H1 (cell line): ENCODE measurements around the gene CAMTA1. TPM values are rescaled to one million over a fixed set of nuclear protein-coding genes. Genes with fewer than 3 reads are reported as not detected.

ENCODE experiments used
- CTCF ChIA-PET: fragments of 300-600 bp; sonication (Branson Sonifier 250); formaldehyde crosslinking; loops from one replicate; lab custom pipeline; 2021; ENCODE audit not compliant: partially characterized antibody; lab: Charles Lee
- POLR2A ChIA-PET: fragments of 300-600 bp; sonication (Branson Sonifier 250); formaldehyde crosslinking; loops from one replicate; lab custom pipeline; 2021; ENCODE audit warnings: inconsistent platforms; ENCODE audit not compliant: partially characterized antibody; lab: Charles Lee
- DNase-seq, 2 experiments: peaks; one replicate each; pipeline versions ENCODE4 v3.0.0 to v3.0.0-alpha.2; 2010 to 2022; ENCODE audit warnings: low spot score in 2 of 2, low read depth in 1 of 2, mixed read lengths in 1 of 2
- FAIRE-seq: peaks from 2 replicates; lab custom pipeline; 2011; peaks lifted over from hg19 to GRCh38; lab: Jason Lieb, UNC
- H2AFZ ChIP-seq: 2 replicates; pipeline ENCODE4 v1.8.1; 2012; ENCODE audit warnings: low read length, inconsistent platforms
- H2AK5ac ChIP-seq: 2 replicates; pipeline ENCODE4 v1.6.1; 2013; ENCODE audit warnings: low read depth, low read length
- H2BK120ac ChIP-seq: replicated peaks from 2 replicates; pipeline ENCODE3; 2013; ENCODE audit warnings: low read depth, low read length, inconsistent platforms
- H2BK12ac ChIP-seq: 2 replicates; pipeline ENCODE4 v1.6.1; 2013; ENCODE audit warnings: low read depth, low read length
- H2BK15ac ChIP-seq: 2 replicates; pipeline ENCODE4 v1.6.1; 2013; ENCODE audit warnings: low read length
- H2BK20ac ChIP-seq: 2 replicates; pipeline ENCODE4 v1.6.1; 2013; ENCODE audit warnings: low read length
- H2BK5ac ChIP-seq: 2 replicates; pipeline ENCODE4 v1.6.1; 2013; ENCODE audit warnings: low read depth, low read length
- H3K14ac ChIP-seq: 2 replicates; pipeline ENCODE4 v1.6.1; 2013; ENCODE audit warnings: inconsistent platforms; ENCODE audit not compliant: insufficient read length
- H3K18ac ChIP-seq: 2 replicates; pipeline ENCODE4 v1.6.1; 2013; ENCODE audit warnings: low read length; ENCODE audit errors: extremely low read depth
- H3K23ac ChIP-seq: 2 replicates; pipeline ENCODE4 v1.6.1; 2013; ENCODE audit warnings: inconsistent platforms; ENCODE audit not compliant: insufficient read length
- H3K23me2 ChIP-seq: 2 replicates; pipeline ENCODE4 v1.6.1; 2013; ENCODE audit warnings: low read depth, low read length
- H3K27ac ChIP-seq: 2 replicates; pipeline ENCODE4 v1.6.1; 2011; ENCODE audit warnings: low read depth, low read length, inconsistent platforms
- H3K27me3 ChIP-seq, 4 experiments: replicated peaks in 1 of 4; 1 replicate in 1 of 4; 2 replicates in 3 of 4; pipeline versions ENCODE4 v1.6.1 to v1.8.1; 2011 to 2013; ENCODE audit warnings: low read length in 3 of 4, mild to moderate bottlenecking in 3 of 4, inconsistent platforms in 2 of 4, mixed read lengths in 2 of 4, moderate library complexity in 1 of 4; ENCODE audit not compliant: control insufficient read depth in 3 of 4, insufficient read depth in 3 of 4; ENCODE audit errors: extremely low read depth in 1 of 4
- H3K36me3 ChIP-seq, 4 experiments: 2 replicates each; pipeline versions ENCODE4 v1.6.1 to v1.8.1; 2011 to 2013; ENCODE audit warnings: mild to moderate bottlenecking in 4 of 4, low read length in 3 of 4, moderate library complexity in 2 of 4, control low read depth in 1 of 4, inconsistent platforms in 1 of 4; ENCODE audit not compliant: insufficient read depth in 4 of 4, control insufficient read depth in 2 of 4
- H3K4ac ChIP-seq: replicated peaks from 2 replicates; pipeline ENCODE3; 2013; ENCODE audit warnings: low read length, low read depth, mixed read lengths, inconsistent platforms; ENCODE audit not compliant: insufficient read length
- H3K4me1 ChIP-seq, 4 experiments: replicated peaks in 1 of 4; 1 replicate in 1 of 4; 2 replicates in 3 of 4; pipeline versions ENCODE4 v1.6.1 to v1.8.1; 2011 to 2013; ENCODE audit warnings: low read length in 3 of 4, inconsistent platforms in 2 of 4, mixed read lengths in 1 of 4; ENCODE audit not compliant: insufficient read depth in 4 of 4, control insufficient read depth in 3 of 4
- H3K4me2 ChIP-seq, 2 experiments: 2 replicates each; pipeline versions ENCODE4 v1.6.1 to v1.8.1; 2011 to 2013; ENCODE audit warnings: low read depth in 2 of 2, low read length in 2 of 2, control low read depth in 1 of 2, inconsistent platforms in 1 of 2, mild to moderate bottlenecking in 1 of 2; ENCODE audit not compliant: insufficient read depth in 1 of 2
- H3K4me3 ChIP-seq, 4 experiments: fragments of 200-600, 300-600 bp in 1 of 4; sonication (generic), shearing (Covaris generic), sonication (Bioruptor Twin) in 1 of 4; 2 replicates each; pipeline versions ENCODE4 v1.5.1 to v1.8.1; 2011 to 2016; ENCODE audit warnings: low read length in 4 of 4, low read depth in 3 of 4, control low read depth in 2 of 4, inconsistent platforms in 2 of 4, mild to moderate bottlenecking in 2 of 4, mixed read lengths in 1 of 4, moderate library complexity in 1 of 4; ENCODE audit not compliant: insufficient read depth in 2 of 4; ENCODE audit errors: extremely low read depth in 1 of 4
- H3K56ac ChIP-seq: replicated peaks from 2 replicates; pipeline ENCODE3; 2013; ENCODE audit warnings: low read depth, mild to moderate bottlenecking, mixed read lengths, low read length, inconsistent platforms; ENCODE audit not compliant: insufficient read length
- H3K79me1 ChIP-seq: 2 replicates; pipeline ENCODE4 v1.6.1; 2013; ENCODE audit warnings: low read depth, low read length, control low read depth
- H3K79me2 ChIP-seq, 2 experiments: 2 replicates each; pipeline versions ENCODE4 v1.6.1 to v1.8.1; 2012 to 2013; ENCODE audit warnings: low read length in 2 of 2, mild to moderate bottlenecking in 2 of 2, inconsistent platforms in 1 of 2; ENCODE audit not compliant: insufficient read depth in 2 of 2, control insufficient read depth in 1 of 2
- H3K9ac ChIP-seq, 4 experiments: replicated peaks in 1 of 4; 1 replicate in 1 of 4; 2 replicates in 3 of 4; pipeline versions ENCODE4 v1.6.1 to v1.8.1; 2011 to 2013; ENCODE audit warnings: low read depth in 3 of 4, low read length in 3 of 4, control low read depth in 2 of 4, mild to moderate bottlenecking in 2 of 4, moderate library complexity in 2 of 4, inconsistent platforms in 1 of 4; ENCODE audit errors: extremely low read depth in 1 of 4
- H3K9me3 ChIP-seq, 2 experiments: 2 replicates each; pipeline versions ENCODE4 v1.6.1 to v1.8.1; 2012 to 2013; ENCODE audit warnings: mild to moderate bottlenecking in 2 of 2, moderate library complexity in 2 of 2, control low read depth in 1 of 2, inconsistent platforms in 1 of 2, low read depth in 1 of 2, low read length in 1 of 2, mixed read lengths in 1 of 2; ENCODE audit not compliant: insufficient read depth in 2 of 2
- H4K20me1 ChIP-seq, 2 experiments: replicated peaks in 1 of 2; 2 replicates each; pipeline versions ENCODE3 to v1.8.1; 2011 to 2013; ENCODE audit warnings: inconsistent platforms in 2 of 2, low read length in 2 of 2, mild to moderate bottlenecking in 1 of 2; ENCODE audit not compliant: insufficient read depth in 2 of 2, control insufficient read depth in 1 of 2
- H4K5ac ChIP-seq: 2 replicates; pipeline ENCODE4 v1.6.1; 2013; ENCODE audit warnings: low read length, low read depth, mixed read lengths, inconsistent platforms; ENCODE audit not compliant: insufficient read length
- H4K8ac ChIP-seq: 2 replicates; pipeline ENCODE4 v1.8.0; 2013; ENCODE audit warnings: mild to moderate bottlenecking, moderate library complexity, low read length, inconsistent platforms; ENCODE audit not compliant: insufficient read depth; ENCODE audit errors: extremely low read depth
- H4K91ac ChIP-seq: replicated peaks from 2 replicates; pipeline ENCODE3; 2013; ENCODE audit warnings: low read length, mixed read lengths, inconsistent platforms; ENCODE audit not compliant: insufficient read length
- EP300 ChIP-seq, 2 experiments: IDR thresholded peaks; 1 replicate in 1 of 2; 2 replicates in 1 of 2; pipeline ENCODE4 v1.6.1; 2011 to 2012; ENCODE audit warnings: low read depth in 2 of 2, low read length in 2 of 2, mild to moderate bottlenecking in 2 of 2, borderline replicate concordance in 1 of 2, inconsistent platforms in 1 of 2, moderate library complexity in 1 of 2
- NRF1 ChIP-seq: IDR thresholded peaks from 2 replicates; pipeline ENCODE4 v1.6.1; 2011; ENCODE audit warnings: mild to moderate bottlenecking, low read depth, low read length, improper control_type of control experiment
- RFX5 ChIP-seq: IDR thresholded peaks from 2 replicates; pipeline ENCODE4 v1.6.1; 2011; ENCODE audit warnings: low read depth, low read length, improper control_type of control experiment, borderline replicate concordance
- SP4 ChIP-seq: IDR thresholded peaks from 2 replicates; pipeline ENCODE4 v1.6.1; 2012; ENCODE audit warnings: low read length, inconsistent platforms
- WGBS, 2 experiments: shearing (Covaris generic) in 1 of 2; methylation state at CpG; one replicate each; pipeline versions ENCODE4 v1.1.6 to v1.1.7; 2013 to 2015; ENCODE audit warnings: low lambda C conversion rate in 2 of 2, mixed read lengths in 2 of 2, inconsistent platforms in 1 of 2, low coverage in 1 of 2, missing lambda C conversion rate in 1 of 2; ENCODE audit not compliant: insufficient replicate concordance in 2 of 2, insufficient coverage in 1 of 2, insufficient read length in 1 of 2; ENCODE audit errors: extremely low coverage in 1 of 2, missing lambda C conversion rate in 1 of 2; 5-methylcytosine and 5-hydroxymethylcytosine counted together
- polyA plus RNA-seq, 7 experiments: library from polyadenylated mRNA; depleted of rRNA in 3 of 7; stranded (reverse) in 5 of 7; unstranded in 2 of 7; fragments of >200 nt in 5 of 7; fragments of 200-250 nt in 2 of 7; gene quantifications; 1 replicate in 5 of 7; 2 replicates in 1 of 7; 4 replicates in 1 of 7; pipeline versions ENCODE4 v1.2.1 to v1.2.3, GENCODE V29; 2011 to 2013; ENCODE audit warnings: missing spikeins in 2 of 7, mixed read lengths in 2 of 7
- total RNA-seq: library from RNA; stranded (reverse); fragmentation: NEBNext Ultra II Directional; extraction: Animal tissue kit (Norgen Biotek cat#: 25700); gene quantifications from 2 replicates; pipeline ENCODE4 v1.2.1, GENCODE V29; 2021
- TF ChIP-seq, protein P1 (sequence below): IDR thresholded peaks from 2 replicates; pipeline ENCODE4 v1.6.1; 2012; ENCODE audit warnings: inconsistent platforms

CAMTA1 gene
- total and polyA plus RNA-seq, 2 of the 8 experiments (the other 6 are each of a cell fraction or from before 2014, with no cell fraction given), result 65.0 to 119 TPM

DNA sequence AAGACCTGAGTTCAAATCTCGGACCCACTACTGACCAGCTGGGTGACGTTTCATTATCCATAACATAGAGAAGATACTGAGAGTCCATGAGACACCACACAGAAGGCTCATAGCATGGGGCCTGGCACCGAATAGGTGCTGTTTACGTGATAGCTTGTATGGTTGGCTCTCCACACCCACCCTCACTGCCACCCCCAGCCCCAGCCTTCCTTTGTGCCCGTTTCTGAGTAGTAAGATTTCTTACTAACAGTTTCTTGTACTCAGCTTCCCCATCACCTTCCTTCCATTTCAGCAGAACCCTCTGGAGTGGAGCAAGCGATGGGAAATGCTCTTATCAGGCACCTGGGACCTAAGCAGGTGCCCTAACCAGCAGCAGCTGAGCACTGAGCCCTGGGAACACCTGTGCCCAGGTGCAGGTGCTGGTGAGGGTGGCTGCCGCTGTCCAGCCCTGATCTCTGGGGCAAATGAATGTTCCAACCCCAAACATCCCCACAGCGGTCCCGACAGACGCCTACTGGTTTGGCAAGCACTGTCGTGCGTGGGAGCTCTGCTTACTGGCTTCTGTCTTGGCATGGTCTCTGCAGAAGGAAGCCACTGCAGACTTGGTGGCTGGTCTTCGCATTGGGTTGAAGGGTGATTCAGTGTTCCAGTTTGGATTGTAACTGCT, 225.4 kb downstream of the CAMTA1 start:
- no peak overlapping the region for H2BK12ac ChIP-seq
- 91% methylated on average over 13 of the region's 13 CpGs; no CpG with 5 or more reads in 1 of the 2 experiments for WGBS, 2 experiments
- no peak overlapping the region for H2BK15ac ChIP-seq
- no peak overlapping the region for H3K4me2 ChIP-seq
- H3K14ac ChIP-seq, result no peak overlapping the region
- no peak overlapping the region for H2BK5ac ChIP-seq
- H2AK5ac ChIP-seq, result no peak overlapping the region
- DNase-seq (no peak), FAIRE-seq (no peak)
- H4K91ac ChIP-seq, result no peak overlapping the region
- no peaks in the 10 kb centered on the region for H3K79me1 ChIP-seq
- H4K5ac ChIP-seq, result no peak overlapping the region
- no peaks in the 10 kb centered on the region for H3K4me1 ChIP-seq
- ChIA-PET CTCF (interaction anchor here (1.0 to 2.9 kb wide), 9 partner anchors 10 to 283 kb away, joined by 3 to 15 read pairs (median 4); no protein-coding TSS in a partner anchor), POLR2A (interaction anchor here (1.1 to 2.1 kb wide), 2 partner anchors 9 to 10 kb away, joined by 3 to 4 read pairs; no protein-coding TSS in a partner anchor)
- H4K8ac ChIP-seq, result no peak overlapping the region
- no peaks in the 10 kb centered on the region for H3K27me3 ChIP-seq
- no peak overlapping the region for H2BK120ac ChIP-seq
- no peak overlapping the region for H3K56ac ChIP-seq
- no peaks in the 10 kb centered on the region for H3K36me3 ChIP-seq
- H2AFZ ChIP-seq, result no peak overlapping the region
- H4K20me1 ChIP-seq, result no peaks in the 10 kb centered on the region
- H3K79me2 ChIP-seq, result no peaks in the 10 kb centered on the region
- no peak overlapping the region for H3K9ac ChIP-seq
- no peak overlapping the region for H2BK20ac ChIP-seq
- H3K4me3 ChIP-seq, result no peak overlapping the region
- H3K18ac ChIP-seq, result no peak overlapping the region
- no peaks in the 10 kb centered on the region for H3K9me3 ChIP-seq
- no peak overlapping the region for H3K4ac ChIP-seq
- H3K23me2 ChIP-seq, result no peaks in the 10 kb centered on the region
- H3K27ac ChIP-seq, result no peak overlapping the region; the same call in 1 of the 2 replicates
- no peak overlapping the region for H3K23ac ChIP-seq
- TF ChIP-seq SP4 (no peak), RFX5 (no peak), EP300 (IDR thresholded peaks at IDR 0.05; ENCODE audit: borderline replicate concordance in 1 of 2, low read depth in 2 of 2, low read length in 2 of 2) (no peak), NRF1 (no peak)
- TF ChIP-seq, protein P1, sequence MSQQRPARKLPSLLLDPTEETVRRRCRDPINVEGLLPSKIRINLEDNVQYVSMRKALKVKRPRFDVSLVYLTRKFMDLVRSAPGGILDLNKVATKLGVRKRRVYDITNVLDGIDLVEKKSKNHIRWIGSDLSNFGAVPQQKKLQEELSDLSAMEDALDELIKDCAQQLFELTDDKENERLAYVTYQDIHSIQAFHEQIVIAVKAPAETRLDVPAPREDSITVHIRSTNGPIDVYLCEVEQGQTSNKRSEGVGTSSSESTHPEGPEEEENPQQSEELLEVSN, result no peak
